Smooth muscle cell (in vitro differentiated cells): ENCODE results near the gene ZEB1. TPM values are rescaled to one million over a fixed set of nuclear protein-coding genes. Genes with fewer than 3 reads are reported as not detected.

ENCODE experiments used
- DNase-seq: peaks from one replicate; lab custom pipeline; 2025; ENCODE audit not compliant: unreplicated experiment; lab: John Stamatoyannopoulos, UW
- H2AFZ ChIP-seq: fragments of 200-600 bp; sonication (generic); 2 replicates; pipeline ENCODE4 v1.6.0; 2016; ENCODE audit warnings: antibody characterized with exemption, low read depth, mild to moderate bottlenecking
- H3F3A ChIP-seq: fragments of 200-600 bp; sonication (generic); 2 replicates; pipeline ENCODE4 v1.6.0; 2017; ENCODE audit warnings: antibody characterized with exemption, low read depth
- H3K27ac ChIP-seq: fragments of 200-600 bp; sonication (generic); 2 replicates; pipeline ENCODE4 v1.5.1; 2016; ENCODE audit warnings: low read depth, mild to moderate bottlenecking
- H3K27me3 ChIP-seq: fragments of 200-600 bp; sonication (generic); 2 replicates; pipeline ENCODE4 v1.6.1; 2016; ENCODE audit warnings: low read depth, mild to moderate bottlenecking
- H3K36me3 ChIP-seq: fragments of 200-600 bp; sonication (generic); 2 replicates; pipeline ENCODE4 v1.5.1; 2016; ENCODE audit warnings: low read depth
- H3K4me1 ChIP-seq: fragments of 200-600 bp; sonication (generic); 2 replicates; pipeline ENCODE4 v1.5.1; 2016; ENCODE audit warnings: low read depth
- H3K4me2 ChIP-seq: fragments of 200-600 bp; sonication (generic); 2 replicates; pipeline ENCODE4 v1.6.0; 2016; ENCODE audit warnings: mild to moderate bottlenecking
- H3K4me3 ChIP-seq: fragments of 200-600 bp; sonication (generic); 2 replicates; pipeline ENCODE4 v1.5.1; 2016; ENCODE audit warnings: mild to moderate bottlenecking
- H3K79me2 ChIP-seq: fragments of 200-600 bp; sonication (generic); 2 replicates; pipeline ENCODE4 v1.6.0; 2016; ENCODE audit warnings: low read depth, mild to moderate bottlenecking
- H3K9ac ChIP-seq: fragments of 200-600 bp; sonication (generic); 2 replicates; pipeline ENCODE4 v1.6.0; 2016; ENCODE audit warnings: low read depth
- H3K9me3 ChIP-seq: fragments of 200-600 bp; sonication (generic); replicated peaks from 2 replicates; pipeline ENCODE4 v1.5.1; 2016; ENCODE audit warnings: low read depth
- H4K20me1 ChIP-seq: fragments of 200-600 bp; sonication (generic); 2 replicates; pipeline ENCODE4 v1.6.0; 2016; ENCODE audit warnings: low read depth
- CTCF ChIP-seq: fragments of 200-600 bp; sonication (generic); IDR thresholded peaks from 2 replicates; pipeline ENCODE4 v1.5.1; 2017; ENCODE audit warnings: borderline replicate concordance, mild to moderate bottlenecking, antibody characterized with exemption; ENCODE audit not compliant: insufficient read depth, poor library complexity, severe bottlenecking
- WGBS: methylation state at CpG from one replicate; pipeline ENCODE4 v1.1.7; 2016; ENCODE audit warnings: low lambda C conversion rate; 5-methylcytosine and 5-hydroxymethylcytosine counted together
- polyA plus RNA-seq: library from polyadenylated mRNA; unstranded; fragments of >200 nt; fragmentation: Nextera tagmentation; extraction: Ambion mirVana; gene quantifications from 2 replicates; pipeline ENCODE4 v1.2.1, GENCODE V29; 2016
- total RNA-seq: library from RNA; depleted of rRNA; stranded (reverse); fragments of >200 nt; gene quantifications from 2 replicates; pipeline ENCODE4 v1.2.3, GENCODE V29; 2014

The ZEB1 gene
- total and polyA plus RNA-seq, 2 experiments from 2014 or later: 7.9 to 15.7 TPM

- no peak overlapping the region for H3K4me2 ChIP-seq
- H3K36me3 ChIP-seq: no peaks in the 10 kb centered on the region
- no peaks in the 10 kb centered on the region for H4K20me1 ChIP-seq
- no peak overlapping the region for H3K4me3 ChIP-seq
- H3F3A ChIP-seq: no peaks in the 10 kb centered on the region
- DNase-seq: no peak
- no peaks in the 10 kb centered on the region for H3K9me3 ChIP-seq
- no peaks in the 10 kb centered on the region for H3K27me3 ChIP-seq
- no peak overlapping the region for H3K27ac ChIP-seq
- 91% methylated on average over 1 of the region's 1 CpG for WGBS
- no peak for TF ChIP-seq CTCF
- H3K9ac ChIP-seq: no peak overlapping the region
- H3K4me1 ChIP-seq: no peaks in the 10 kb centered on the region
- H2AFZ ChIP-seq: no peak overlapping the region
- no peaks in the 10 kb centered on the region for H3K79me2 ChIP-seq
These were observed 30.1 kb upstream of the ZEB1 start for GRCh38 chr10:31288962-31289361.

GRCh38 chr10:31290386-31290785 lies 28.6 kb upstream of the ZEB1 start:
- Histone ChIP-seq H3K9me3 (no peaks in the 10 kb centered on the region), H3K36me3 (no peaks in the 10 kb centered on the region), H3K4me2 (no peak overlapping the region), H2AFZ (no peak overlapping the region), H4K20me1 (no peaks in the 10 kb centered on the region), H3K4me1 (no peaks in the 10 kb centered on the region), H3K4me3 (no peak overlapping the region), H3K27ac (no peak overlapping the region), H3K9ac (no peak overlapping the region), H3F3A (no peaks in the 10 kb centered on the region), H3K79me2 (no peaks in the 10 kb centered on the region), H3K27me3 (no peaks in the 10 kb centered on the region)
- no peak for TF ChIP-seq CTCF
- 71% methylated on average over 3 of the region's 3 CpGs for WGBS
- DNase-seq: no peak

- H3K4me1 ChIP-seq: no peaks in the 10 kb centered on the region
- no peaks in the 10 kb centered on the region for H3F3A ChIP-seq
- H3K36me3 ChIP-seq: no peaks in the 10 kb centered on the region
- no peaks in the 10 kb centered on the region for H3K79me2 ChIP-seq
- H4K20me1 ChIP-seq: no peaks in the 10 kb centered on the region
- no peaks in the 10 kb centered on the region for H3K9me3 ChIP-seq
- TF ChIP-seq CTCF: no peak
- WGBS: 94% methylated on average over 1 of the region's 1 CpG
- no peak for DNase-seq
- no peak overlapping the region for H2AFZ ChIP-seq
- H3K4me2 ChIP-seq: no peak overlapping the region
- no peak overlapping the region for H3K27ac ChIP-seq
- H3K9ac ChIP-seq: no peak overlapping the region
- H3K27me3 ChIP-seq: no peaks in the 10 kb centered on the region
- H3K4me3 ChIP-seq: no peak overlapping the region
These were observed 27.9 kb upstream of the ZEB1 start for GRCh38 chr10:31291123-31291522.

GRCh38 chr10:31294558-31294957 lies 24.5 kb upstream of the ZEB1 start:
- WGBS: 87% methylated on average over 3 of the region's 3 CpGs
- Histone ChIP-seq H3K9ac (no peak overlapping the region), H3K4me1 (no peaks in the 10 kb centered on the region), H3K4me3 (no peak overlapping the region), H2AFZ (no peak overlapping the region), H3K9me3 (no peaks in the 10 kb centered on the region), H4K20me1 (no peaks in the 10 kb centered on the region), H3K4me2 (no peak overlapping the region), H3F3A (no peaks in the 10 kb centered on the region), H3K36me3 (no peaks in the 10 kb centered on the region), H3K27me3 (no peaks in the 10 kb centered on the region), H3K79me2 (no peaks in the 10 kb centered on the region), H3K27ac (no peak overlapping the region)
- TF ChIP-seq CTCF: no peak
- DNase-seq: no peak
